HepG2 (cell line): ENCODE results near the gene EVI5. TPM values are rescaled to one million over a fixed set of nuclear protein-coding genes. Genes with fewer than 3 reads are reported as not detected.

Experiments
- EED ChIP-seq: sonication (generic); formaldehyde crosslinking; IDR thresholded peaks from 2 replicates; pipeline ENCODE4 v1.5.0; 2020; ENCODE audit warnings: mild to moderate bottlenecking, missing genetic modification reagents
- HNF4A ChIP-seq: sonication (generic); formaldehyde crosslinking; IDR thresholded peaks from 2 replicates; pipeline ENCODE4 v1.4.0; 2020; ENCODE audit warnings: missing genetic modification reagents
- MEIS2 ChIP-seq: sonication (generic); formaldehyde crosslinking; IDR thresholded peaks from 2 replicates; pipeline ENCODE4 v1.9.0; 2021; ENCODE audit warnings: mild to moderate bottlenecking, missing genetic modification reagents
- MIER2 ChIP-seq: IDR thresholded peaks from 2 replicates; pipeline ENCODE4 v1.6.1; 2016; ENCODE audit warnings: missing biosample characterization, missing genetic modification reagents
- MTF2 ChIP-seq: sonication (generic); formaldehyde crosslinking; IDR thresholded peaks from 2 replicates; pipeline ENCODE4 v1.5.0; 2020; ENCODE audit warnings: missing genetic modification reagents, borderline replicate concordance
- ZFP41 ChIP-seq: sonication (generic); formaldehyde crosslinking; IDR thresholded peaks from 2 replicates; pipeline ENCODE4 v1.4.0; 2020; ENCODE audit warnings: mild to moderate bottlenecking, missing genetic modification reagents, borderline replicate concordance
- ZNF446 ChIP-seq: sonication (generic); formaldehyde crosslinking; IDR thresholded peaks from 2 replicates; pipeline ENCODE4 v1.5.0; 2020; ENCODE audit warnings: mild to moderate bottlenecking, missing genetic modification reagents
- polyA plus RNA-seq, 8 experiments: library from polyadenylated mRNA; depleted of rRNA in 3 of 8; stranded (reverse) in 7 of 8; unstranded in 1 of 8; fragments of >200 nt; fragmentation: Illumina TruSeq in 4 of 8; extraction: Trizol in 4 of 8; gene quantifications; 2 replicates each; pipeline versions ENCODE4 v1.2.1 to v1.2.3, GENCODE V29; 2011 to 2016; ENCODE audit warnings: low read depth in 4 of 8, missing spikeins in 1 of 8, mixed read lengths in 1 of 8; ENCODE audit not compliant: insufficient read depth in 1 of 8
- total RNA-seq, 5 experiments: library from RNA; depleted of rRNA; stranded (reverse); fragments of >200 nt; fragmentation: Illumina TruSeq; extraction: Trizol; gene quantifications; 2 replicates each; pipeline ENCODE4 v1.2.3, GENCODE V29; 2016; ENCODE audit warnings: low read depth in 1 of 5
- TF ChIP-seq, protein P1 (sequence below): sonication (generic); formaldehyde crosslinking; IDR thresholded peaks from 2 replicates; pipeline ENCODE4 v1.4.0; 2020; ENCODE audit warnings: low read depth, missing genetic modification reagents
- TF ChIP-seq, protein P2 (sequence below): sonication (generic); formaldehyde crosslinking; IDR thresholded peaks from 2 replicates; pipeline ENCODE4 v1.4.0; 2020; ENCODE audit warnings: mild to moderate bottlenecking, missing genetic modification reagents
- TF ChIP-seq, protein P3 (sequence below): fragments of 450-650 bp; IDR thresholded peaks from 2 replicates; pipeline ENCODE4 v1.6.1; 2017
- TF ChIP-seq, protein P4 (sequence below): sonication (generic); formaldehyde crosslinking; IDR thresholded peaks from 2 replicates; pipeline ENCODE4 v1.5.0; 2020; ENCODE audit warnings: missing genetic modification reagents
- TF ChIP-seq, protein P5 (sequence below): sonication (generic); formaldehyde crosslinking; IDR thresholded peaks from 2 replicates; pipeline ENCODE4 v1.5.1; 2020; ENCODE audit warnings: mild to moderate bottlenecking, missing genetic modification reagents, borderline replicate concordance
- TF ChIP-seq, protein P6 (sequence below): sonication (generic); formaldehyde crosslinking; IDR thresholded peaks from 2 replicates; pipeline ENCODE4 v1.4.0; 2020; ENCODE audit warnings: missing genetic modification reagents

Gene EVI5
- total and polyA plus RNA-seq, 2 of the 13 experiments (the other 11 are each of a cell fraction or from before 2014, with no cell fraction given), result 4.0 to 12.6 TPM

DNA sequence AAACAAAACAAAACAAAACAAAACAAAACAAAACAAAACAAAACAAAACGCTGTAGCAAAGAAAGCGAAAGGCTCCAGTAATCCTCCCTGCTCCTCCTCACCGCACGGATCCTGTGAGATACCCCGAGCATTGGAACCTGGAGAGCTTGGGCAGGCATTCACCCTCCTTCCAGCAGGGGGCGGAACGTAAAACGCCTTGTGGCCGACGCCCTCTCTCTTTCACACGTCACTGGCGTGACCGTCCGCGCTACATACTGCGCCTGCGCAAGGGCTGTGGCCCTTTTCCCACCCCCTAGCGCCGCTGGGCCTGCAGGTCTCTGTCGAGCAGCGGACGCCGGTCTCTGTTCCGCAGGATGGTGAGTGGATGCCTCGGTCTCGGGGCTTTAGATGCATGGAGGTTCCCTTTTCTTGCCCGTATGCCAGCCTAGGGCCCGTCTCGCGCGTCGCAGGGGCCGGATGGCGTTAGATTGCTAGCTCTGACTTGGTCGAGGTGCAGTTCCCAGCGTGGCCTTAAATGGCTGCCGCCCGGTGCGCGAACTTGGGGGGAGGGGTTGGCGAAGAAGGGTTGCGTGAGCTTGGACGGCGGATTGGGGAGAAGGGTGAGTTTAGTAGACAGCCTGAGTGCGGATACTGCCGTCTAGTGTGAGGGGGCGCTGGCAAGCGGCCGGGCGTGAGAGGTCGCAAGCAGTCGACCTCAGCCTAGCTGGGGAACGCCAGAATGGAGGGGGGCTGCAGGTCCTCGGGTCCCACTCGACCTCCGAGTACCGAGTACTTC lies 47.0 kb upstream of the EVI5 start, which contains the start of gene RPL5 (continued):
- TF ChIP-seq, protein P1, sequence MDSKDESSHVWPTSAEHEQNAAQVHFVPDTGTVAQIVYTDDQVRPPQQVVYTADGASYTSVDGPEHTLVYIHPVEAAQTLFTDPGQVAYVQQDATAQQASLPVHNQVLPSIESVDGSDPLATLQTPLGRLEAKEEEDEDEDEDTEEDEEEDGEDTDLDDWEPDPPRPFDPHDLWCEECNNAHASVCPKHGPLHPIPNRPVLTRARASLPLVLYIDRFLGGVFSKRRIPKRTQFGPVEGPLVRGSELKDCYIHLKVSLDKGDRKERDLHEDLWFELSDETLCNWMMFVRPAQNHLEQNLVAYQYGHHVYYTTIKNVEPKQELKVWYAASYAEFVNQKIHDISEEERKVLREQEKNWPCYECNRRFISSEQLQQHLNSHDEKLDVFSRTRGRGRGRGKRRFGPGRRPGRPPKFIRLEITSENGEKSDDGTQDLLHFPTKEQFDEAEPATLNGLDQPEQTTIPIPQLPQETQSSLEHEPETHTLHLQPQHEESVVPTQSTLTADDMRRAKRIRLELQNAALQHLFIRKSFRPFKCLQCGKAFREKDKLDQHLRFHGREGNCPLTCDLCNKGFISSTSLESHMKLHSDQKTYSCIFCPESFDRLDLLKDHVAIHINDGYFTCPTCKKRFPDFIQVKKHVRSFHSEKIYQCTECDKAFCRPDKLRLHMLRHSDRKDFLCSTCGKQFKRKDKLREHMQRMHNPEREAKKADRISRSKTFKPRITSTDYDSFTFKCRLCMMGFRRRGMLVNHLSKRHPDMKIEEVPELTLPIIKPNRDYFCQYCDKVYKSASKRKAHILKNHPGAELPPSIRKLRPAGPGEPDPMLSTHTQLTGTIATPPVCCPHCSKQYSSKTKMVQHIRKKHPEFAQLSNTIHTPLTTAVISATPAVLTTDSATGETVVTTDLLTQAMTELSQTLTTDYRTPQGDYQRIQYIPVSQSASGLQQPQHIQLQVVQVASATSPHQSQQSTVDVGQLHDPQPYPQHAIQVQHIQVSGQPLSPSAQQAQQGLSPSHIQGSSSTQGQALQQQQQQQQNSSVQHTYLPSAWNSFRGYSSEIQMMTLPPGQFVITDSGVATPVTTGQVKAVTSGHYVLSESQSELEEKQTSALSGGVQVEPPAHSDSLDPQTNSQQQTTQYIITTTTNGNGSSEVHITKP (CRISPR knock-in tag), result peak; percentile 73; the same call in 1 of the 2 replicates
- TF ChIP-seq EED (CRISPR knock-in tag) (0 out of 2 replicates have a peak, but pooled peaks have one; percentile 41), MTF2 (CRISPR knock-in tag) (no peak), ZFP41 (CRISPR knock-in tag) (no peak), ZNF446 (CRISPR knock-in tag) (peak; percentile 84), MIER2 (no peak), MEIS2 (CRISPR knock-in tag) (peak; percentile 88; the same call in 1 of the 2 replicates), HNF4A (peak; percentile 57; the same call in 1 of the 2 replicates)
- TF ChIP-seq, protein P2, sequence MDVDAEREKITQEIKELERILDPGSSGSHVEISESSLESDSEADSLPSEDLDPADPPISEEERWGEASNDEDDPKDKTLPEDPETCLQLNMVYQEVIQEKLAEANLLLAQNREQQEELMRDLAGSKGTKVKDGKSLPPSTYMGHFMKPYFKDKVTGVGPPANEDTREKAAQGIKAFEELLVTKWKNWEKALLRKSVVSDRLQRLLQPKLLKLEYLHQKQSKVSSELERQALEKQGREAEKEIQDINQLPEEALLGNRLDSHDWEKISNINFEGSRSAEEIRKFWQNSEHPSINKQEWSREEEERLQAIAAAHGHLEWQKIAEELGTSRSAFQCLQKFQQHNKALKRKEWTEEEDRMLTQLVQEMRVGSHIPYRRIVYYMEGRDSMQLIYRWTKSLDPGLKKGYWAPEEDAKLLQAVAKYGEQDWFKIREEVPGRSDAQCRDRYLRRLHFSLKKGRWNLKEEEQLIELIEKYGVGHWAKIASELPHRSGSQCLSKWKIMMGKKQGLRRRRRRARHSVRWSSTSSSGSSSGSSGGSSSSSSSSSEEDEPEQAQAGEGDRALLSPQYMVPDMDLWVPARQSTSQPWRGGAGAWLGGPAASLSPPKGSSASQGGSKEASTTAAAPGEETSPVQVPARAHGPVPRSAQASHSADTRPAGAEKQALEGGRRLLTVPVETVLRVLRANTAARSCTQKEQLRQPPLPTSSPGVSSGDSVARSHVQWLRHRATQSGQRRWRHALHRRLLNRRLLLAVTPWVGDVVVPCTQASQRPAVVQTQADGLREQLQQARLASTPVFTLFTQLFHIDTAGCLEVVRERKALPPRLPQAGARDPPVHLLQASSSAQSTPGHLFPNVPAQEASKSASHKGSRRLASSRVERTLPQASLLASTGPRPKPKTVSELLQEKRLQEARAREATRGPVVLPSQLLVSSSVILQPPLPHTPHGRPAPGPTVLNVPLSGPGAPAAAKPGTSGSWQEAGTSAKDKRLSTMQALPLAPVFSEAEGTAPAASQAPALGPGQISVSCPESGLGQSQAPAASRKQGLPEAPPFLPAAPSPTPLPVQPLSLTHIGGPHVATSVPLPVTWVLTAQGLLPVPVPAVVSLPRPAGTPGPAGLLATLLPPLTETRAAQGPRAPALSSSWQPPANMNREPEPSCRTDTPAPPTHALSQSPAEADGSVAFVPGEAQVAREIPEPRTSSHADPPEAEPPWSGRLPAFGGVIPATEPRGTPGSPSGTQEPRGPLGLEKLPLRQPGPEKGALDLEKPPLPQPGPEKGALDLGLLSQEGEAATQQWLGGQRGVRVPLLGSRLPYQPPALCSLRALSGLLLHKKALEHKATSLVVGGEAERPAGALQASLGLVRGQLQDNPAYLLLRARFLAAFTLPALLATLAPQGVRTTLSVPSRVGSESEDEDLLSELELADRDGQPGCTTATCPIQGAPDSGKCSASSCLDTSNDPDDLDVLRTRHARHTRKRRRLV (CRISPR knock-in tag), result peak; percentile 96
- TF ChIP-seq, protein P3, sequence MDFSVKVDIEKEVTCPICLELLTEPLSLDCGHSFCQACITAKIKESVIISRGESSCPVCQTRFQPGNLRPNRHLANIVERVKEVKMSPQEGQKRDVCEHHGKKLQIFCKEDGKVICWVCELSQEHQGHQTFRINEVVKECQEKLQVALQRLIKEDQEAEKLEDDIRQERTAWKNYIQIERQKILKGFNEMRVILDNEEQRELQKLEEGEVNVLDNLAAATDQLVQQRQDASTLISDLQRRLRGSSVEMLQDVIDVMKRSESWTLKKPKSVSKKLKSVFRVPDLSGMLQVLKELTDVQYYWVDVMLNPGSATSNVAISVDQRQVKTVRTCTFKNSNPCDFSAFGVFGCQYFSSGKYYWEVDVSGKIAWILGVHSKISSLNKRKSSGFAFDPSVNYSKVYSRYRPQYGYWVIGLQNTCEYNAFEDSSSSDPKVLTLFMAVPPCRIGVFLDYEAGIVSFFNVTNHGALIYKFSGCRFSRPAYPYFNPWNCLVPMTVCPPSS, result no peak
- TF ChIP-seq, protein P4, sequence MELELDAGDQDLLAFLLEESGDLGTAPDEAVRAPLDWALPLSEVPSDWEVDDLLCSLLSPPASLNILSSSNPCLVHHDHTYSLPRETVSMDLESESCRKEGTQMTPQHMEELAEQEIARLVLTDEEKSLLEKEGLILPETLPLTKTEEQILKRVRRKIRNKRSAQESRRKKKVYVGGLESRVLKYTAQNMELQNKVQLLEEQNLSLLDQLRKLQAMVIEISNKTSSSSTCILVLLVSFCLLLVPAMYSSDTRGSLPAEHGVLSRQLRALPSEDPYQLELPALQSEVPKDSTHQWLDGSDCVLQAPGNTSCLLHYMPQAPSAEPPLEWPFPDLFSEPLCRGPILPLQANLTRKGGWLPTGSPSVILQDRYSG (CRISPR knock-in tag), result peak; percentile 84
- TF ChIP-seq, protein P5, sequence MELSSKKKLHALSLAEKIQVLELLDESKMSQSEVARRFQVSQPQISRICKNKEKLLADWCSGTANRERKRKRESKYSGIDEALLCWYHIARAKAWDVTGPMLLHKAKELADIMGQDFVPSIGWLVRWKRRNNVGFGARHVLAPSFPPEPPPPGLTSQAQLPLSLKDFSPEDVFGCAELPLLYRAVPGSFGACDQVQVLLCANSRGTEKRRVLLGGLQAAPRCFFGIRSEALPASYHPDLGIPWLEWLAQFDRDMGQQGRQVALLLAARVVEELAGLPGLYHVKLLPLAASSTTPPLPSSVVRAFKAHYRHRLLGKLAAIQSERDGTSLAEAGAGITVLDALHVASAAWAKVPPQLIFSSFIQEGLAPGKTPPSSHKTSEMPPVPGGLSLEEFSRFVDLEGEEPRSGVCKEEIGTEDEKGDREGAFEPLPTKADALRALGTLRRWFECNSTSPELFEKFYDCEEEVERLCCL (CRISPR knock-in tag), result peak; percentile 41; the same call in 1 of the 2 replicates
- TF ChIP-seq, protein P6, sequence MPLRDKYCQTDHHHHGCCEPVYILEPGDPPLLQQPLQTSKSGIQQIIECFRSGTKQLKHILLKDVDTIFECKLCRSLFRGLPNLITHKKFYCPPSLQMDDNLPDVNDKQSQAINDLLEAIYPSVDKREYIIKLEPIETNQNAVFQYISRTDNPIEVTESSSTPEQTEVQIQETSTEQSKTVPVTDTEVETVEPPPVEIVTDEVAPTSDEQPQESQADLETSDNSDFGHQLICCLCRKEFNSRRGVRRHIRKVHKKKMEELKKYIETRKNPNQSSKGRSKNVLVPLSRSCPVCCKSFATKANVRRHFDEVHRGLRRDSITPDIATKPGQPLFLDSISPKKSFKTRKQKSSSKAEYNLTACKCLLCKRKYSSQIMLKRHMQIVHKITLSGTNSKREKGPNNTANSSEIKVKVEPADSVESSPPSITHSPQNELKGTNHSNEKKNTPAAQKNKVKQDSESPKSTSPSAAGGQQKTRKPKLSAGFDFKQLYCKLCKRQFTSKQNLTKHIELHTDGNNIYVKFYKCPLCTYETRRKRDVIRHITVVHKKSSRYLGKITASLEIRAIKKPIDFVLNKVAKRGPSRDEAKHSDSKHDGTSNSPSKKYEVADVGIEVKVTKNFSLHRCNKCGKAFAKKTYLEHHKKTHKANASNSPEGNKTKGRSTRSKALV (CRISPR knock-in tag), result 0 out of 2 replicates have a peak, but pooled peaks have one; percentile 24
